K562 (cell line): ENCODE measurements around the gene NFATC1.

ENCODE experiments used
- CREM ChIP-seq: IDR thresholded peaks from 2 replicates; pipeline ENCODE4 v1.6.1; 2014; ENCODE audit warnings: antibody characterized with exemption, low read depth
- GATAD2B ChIP-seq: fragments of 450-650 bp; IDR thresholded peaks from 2 replicates; pipeline ENCODE4 v1.6.1; 2017; ENCODE audit warnings: mild to moderate bottlenecking, borderline replicate concordance
- GTF2F1 ChIP-seq: IDR thresholded peaks from 2 replicates; pipeline ENCODE4 v1.6.1; 2011; ENCODE audit warnings: low read depth, low read length, improper control_type of control experiment
- REST ChIP-seq, 2 experiments: fragments of 450-650 bp; formaldehyde crosslinking in 1 of 2; IDR thresholded peaks; 2 replicates each; pipeline versions ENCODE4 v1.4.0 to v1.6.1; 2014 to 2020; ENCODE audit warnings: mild to moderate bottlenecking in 2 of 2, borderline replicate concordance in 1 of 2, low read depth in 1 of 2

- no peak for TF ChIP-seq CREM
- no peak for TF ChIP-seq GATAD2B
- TF ChIP-seq REST (IDR thresholded peaks at IDR 0.05; ENCODE audit: borderline replicate concordance): no peak
- no peak for TF ChIP-seq REST (CRISPR knock-in tag; IDR thresholded peaks at IDR 0.05; ENCODE audit: low read depth)
- TF ChIP-seq GTF2F1: no peak
Observed at GRCh38 chr18:79545736-79546171, 150.0 kb downstream of the NFATC1 start.
